ENCODE data around the gene EIF2D.
"Not testable (repeated sequence)": the region's sequence is repeated elsewhere in the genome, so short reads cannot be mapped to it uniquely, and the experiment has no call there.

EIF2D gene

GRCh38 chr1:206642074-206642473, 29.8 kb upstream of the EIF2D start:
- H3K23ac ChIP-seq (ENCODE audit: low read length); H3K9ac ChIP-seq (ENCODE audit: low read length); H2BK12ac ChIP-seq (ENCODE audit: low read length); H3K79me1 ChIP-seq (ENCODE audit: low read length); H2AK5ac ChIP-seq (ENCODE audit: low read length); H3K36me3 ChIP-seq (ENCODE audit: control insufficient read depth in 1 of 2, insufficient read depth in 2 of 2, low read length in 2 of 2); H4K8ac ChIP-seq (ENCODE audit: low read depth, low read length); H3K9me3 ChIP-seq (ENCODE audit: insufficient read depth, low read depth, low read length); H3K14ac ChIP-seq (ENCODE audit: low read length); H3K79me2 ChIP-seq (ENCODE audit: control insufficient read depth, insufficient read depth, low read length, poor library complexity); H3K18ac ChIP-seq (ENCODE audit: low read length); H4K12ac ChIP-seq (ENCODE audit: low read depth, low read length); H3K4me1 ChIP-seq (ENCODE audit: control insufficient read depth in 1 of 2, insufficient read depth in 2 of 2, low read length in 2 of 2); H2BK5ac ChIP-seq (ENCODE audit: low read depth, low read length, poor library complexity); H3K4ac ChIP-seq (ENCODE audit: low read depth, low read length); H3K27ac ChIP-seq (ENCODE audit: low read depth, low read length); H4K91ac ChIP-seq (ENCODE audit: low read depth, low read length); DNase-seq; H2BK120ac ChIP-seq (ENCODE audit: insufficient read depth, low read length, poor library complexity); H3K4me3 ChIP-seq (ENCODE audit: low read depth, low read length); H2AFZ ChIP-seq (ENCODE audit: insufficient read depth, low read length, poor library complexity); H3K4me2 ChIP-seq (ENCODE audit: low read length); H3K27me3 ChIP-seq (ENCODE audit: insufficient read depth, low read length): not testable (repeated sequence)
- WGBS (ENCODE audit: extremely low coverage, insufficient coverage, insufficient read length), result no CpG with 5 or more reads among the region's 2 CpGs

- H4K8ac ChIP-seq (ENCODE audit: low read depth, low read length), result no peak overlapping the region
- H2BK120ac ChIP-seq (ENCODE audit: insufficient read depth, low read length, poor library complexity), result no peak overlapping the region
- H3K9me3 ChIP-seq (ENCODE audit: insufficient read depth, low read depth, low read length), result no peaks in the 10 kb centered on the region
- H2AK5ac ChIP-seq (ENCODE audit: low read length), result no peak overlapping the region
- peaks cover 4% of the 10 kb centered on the region for H3K27me3 ChIP-seq (ENCODE audit: insufficient read depth, low read length)
- no peak overlapping the region for H3K14ac ChIP-seq (ENCODE audit: low read length)
- DNase-seq, result no peak
- H3K27ac ChIP-seq (ENCODE audit: low read depth, low read length), result no peak overlapping the region
- H3K18ac ChIP-seq (ENCODE audit: low read length), result no peak overlapping the region
- H2BK12ac ChIP-seq (ENCODE audit: low read length), result no peak overlapping the region
- H3K79me2 ChIP-seq (ENCODE audit: control insufficient read depth, insufficient read depth, low read length, poor library complexity), result peaks cover 1% of the 10 kb centered on the region
- no peaks in the 10 kb centered on the region for H3K36me3 ChIP-seq (ENCODE audit: control insufficient read depth in 1 of 2, insufficient read depth in 2 of 2, low read length in 2 of 2)
- H4K12ac ChIP-seq (ENCODE audit: low read depth, low read length), result no peak overlapping the region
- H3K4me3 ChIP-seq (ENCODE audit: low read depth, low read length), result no peak overlapping the region
- peaks cover 3 to 5% of the 10 kb centered on the region in 2 experiments for H3K4me1 ChIP-seq (ENCODE audit: control insufficient read depth in 1 of 2, insufficient read depth in 2 of 2, low read length in 2 of 2)
- H4K91ac ChIP-seq (ENCODE audit: low read depth, low read length), result no peak overlapping the region
- H3K79me1 ChIP-seq (ENCODE audit: low read length), result peaks cover 2% of the 10 kb centered on the region
- H3K4me2 ChIP-seq (ENCODE audit: low read length), result no peak overlapping the region
- H3K4ac ChIP-seq (ENCODE audit: low read depth, low read length), result no peak overlapping the region
- no peak overlapping the region for H3K23ac ChIP-seq (ENCODE audit: low read length)
- H2AFZ ChIP-seq (ENCODE audit: insufficient read depth, low read length, poor library complexity), result no peak overlapping the region
- no peak overlapping the region for H3K9ac ChIP-seq (ENCODE audit: low read length)
- H2BK5ac ChIP-seq (ENCODE audit: low read depth, low read length, poor library complexity), result no peak overlapping the region
Measured at GRCh38 chr1:206637605-206638004, 25.3 kb upstream of the EIF2D start.

- WGBS (ENCODE audit: extremely low coverage, insufficient coverage, insufficient read length), result no CpG with 5 or more reads among the region's 4 CpGs
- Histone ChIP-seq H3K4me1 (ENCODE audit: control insufficient read depth in 1 of 2, insufficient read depth in 2 of 2, low read length in 2 of 2) (peaks cover 3 to 5% of the 10 kb centered on the region in 2 experiments), H3K79me1 (ENCODE audit: low read length) (peaks cover 2% of the 10 kb centered on the region)
Measured at GRCh38 chr1:206636671-206637070, 24.4 kb upstream of the EIF2D start.

GRCh38 chr1:206635978-206636345, 23.7 kb upstream of the EIF2D start:
- DNase-seq, result no peak
- H3K79me1 ChIP-seq (ENCODE audit: low read length), result peaks cover 2% of the 10 kb centered on the region
- H2BK120ac ChIP-seq (ENCODE audit: insufficient read depth, low read length, poor library complexity), result no peak overlapping the region
- no peak overlapping the region for H4K91ac ChIP-seq (ENCODE audit: low read depth, low read length)
- H2BK5ac ChIP-seq (ENCODE audit: low read depth, low read length, poor library complexity), result no peak overlapping the region
- no peak overlapping the region for H3K14ac ChIP-seq (ENCODE audit: low read length)
- no peak overlapping the region for H3K4ac ChIP-seq (ENCODE audit: low read depth, low read length)
- H3K36me3 ChIP-seq (ENCODE audit: control insufficient read depth in 1 of 2, insufficient read depth in 2 of 2, low read length in 2 of 2), result no peaks in the 10 kb centered on the region
- no peaks in the 10 kb centered on the region for H3K9me3 ChIP-seq (ENCODE audit: insufficient read depth, low read depth, low read length)
- H3K4me2 ChIP-seq (ENCODE audit: low read length), result peak overlapping the region; percentile 99
- no CpG with 5 or more reads among the region's 14 CpGs for WGBS (ENCODE audit: extremely low coverage, insufficient coverage, insufficient read length)
- no peak overlapping the region for H3K9ac ChIP-seq (ENCODE audit: low read length)
- no peak overlapping the region for H3K23ac ChIP-seq (ENCODE audit: low read length)
- peaks cover 4% of the 10 kb centered on the region for H3K27me3 ChIP-seq (ENCODE audit: insufficient read depth, low read length)
- H2AFZ ChIP-seq (ENCODE audit: insufficient read depth, low read length, poor library complexity), result no peak overlapping the region
- no peak overlapping the region for H3K18ac ChIP-seq (ENCODE audit: low read length)
- peaks cover 1% of the 10 kb centered on the region for H3K79me2 ChIP-seq (ENCODE audit: control insufficient read depth, insufficient read depth, low read length, poor library complexity)
- H2AK5ac ChIP-seq (ENCODE audit: low read length), result no peak overlapping the region
- no peak overlapping the region for H4K8ac ChIP-seq (ENCODE audit: low read depth, low read length)
- H4K12ac ChIP-seq (ENCODE audit: low read depth, low read length), result no peak overlapping the region
- H3K27ac ChIP-seq (ENCODE audit: low read depth, low read length), result no peak overlapping the region
- H2BK12ac ChIP-seq (ENCODE audit: low read length), result no peak overlapping the region
- H3K4me1 ChIP-seq (ENCODE audit: control insufficient read depth in 1 of 2, insufficient read depth in 2 of 2, low read length in 2 of 2), result peaks cover 3 to 5% of the 10 kb centered on the region in 2 experiments
- H3K4me3 ChIP-seq (ENCODE audit: low read depth, low read length), result no peak overlapping the region

More at GRCh38 chr1:206636671-206637070, 24.4 kb upstream of the EIF2D start:
- Histone ChIP-seq H4K8ac (ENCODE audit: low read depth, low read length) (no peak overlapping the region), H3K9ac (ENCODE audit: low read length) (no peak overlapping the region), H2BK5ac (ENCODE audit: low read depth, low read length, poor library complexity) (no peak overlapping the region), H3K4ac (ENCODE audit: low read depth, low read length) (no peak overlapping the region), H3K4me2 (ENCODE audit: low read length) (no peak overlapping the region), H3K18ac (ENCODE audit: low read length) (no peak overlapping the region), H4K91ac (ENCODE audit: low read depth, low read length) (no peak overlapping the region), H3K14ac (ENCODE audit: low read length) (no peak overlapping the region), H4K12ac (ENCODE audit: low read depth, low read length) (no peak overlapping the region), H3K4me3 (ENCODE audit: low read depth, low read length) (no peak overlapping the region), H2BK12ac (ENCODE audit: low read length) (no peak overlapping the region), H2AK5ac (ENCODE audit: low read length) (no peak overlapping the region), H3K27ac (ENCODE audit: low read depth, low read length) (no peak overlapping the region), H3K36me3 (ENCODE audit: control insufficient read depth in 1 of 2, insufficient read depth in 2 of 2, low read length in 2 of 2) (no peaks in the 10 kb centered on the region), H2BK120ac (ENCODE audit: insufficient read depth, low read length, poor library complexity) (no peak overlapping the region), H3K79me2 (ENCODE audit: control insufficient read depth, insufficient read depth, low read length, poor library complexity) (peaks cover 1% of the 10 kb centered on the region), H3K9me3 (ENCODE audit: insufficient read depth, low read depth, low read length) (no peaks in the 10 kb centered on the region), H2AFZ (ENCODE audit: insufficient read depth, low read length, poor library complexity) (no peak overlapping the region), H3K23ac (ENCODE audit: low read length) (no peak overlapping the region), H3K27me3 (ENCODE audit: insufficient read depth, low read length) (peaks cover 4% of the 10 kb centered on the region)
- DNase-seq, result no peak

Data from trophoblast cell (in vitro differentiated cells and primary cell).